B cell (primary cell): Measurements from ENCODE around the gene GDA. TPM values are rescaled to one million over a fixed set of nuclear protein-coding genes. Genes with fewer than 3 reads are reported as not detected.

ENCODE experiments used
- ATAC-seq: fragments of 200-7000 bp; cut with Tn5 transposase; one replicate; pipeline ENCODE4 v1.10.0; 2021; ENCODE audit warnings: low read depth, mild to moderate bottlenecking, moderate number of reproducible peaks, moderate library complexity
- CTCF ChIA-PET: fragments of 350-600 bp; sonication (Branson Sonifier 250); formaldehyde crosslinking; loops from one replicate; lab custom pipeline; 2021; ENCODE audit warnings: antibody characterized with exemption, inconsistent platforms; lab: Charles Lee
- POLR2A ChIA-PET: fragments of 350-600 bp; sonication (Branson Sonifier 250); formaldehyde crosslinking; loops from one replicate; lab custom pipeline; 2021; ENCODE audit warnings: antibody characterized with exemption; lab: Charles Lee
- DNase-seq: peaks from one replicate; pipeline ENCODE4 v3.0.0; 2013
- H2AFZ ChIP-seq: 2 replicates; pipeline ENCODE4 v1.6.1; 2012; ENCODE audit warnings: mild to moderate bottlenecking, low read depth, low read length; ENCODE audit not compliant: insufficient read depth, poor library complexity, severe bottlenecking
- H3K27ac ChIP-seq, 2 donors: 1 replicate in 1 of 2; 2 replicates in 1 of 2; pipeline ENCODE4 v1.5.1; 2012 to 2013; ENCODE audit warnings: low read length in 2 of 2, mild to moderate bottlenecking in 2 of 2, moderate library complexity in 1 of 2
- H3K27me3 ChIP-seq, 4 experiments: fragments of 200-600 bp in 1 of 4; sonication (generic) in 1 of 4; replicated peaks in 1 of 4; 1 replicate in 2 of 4; 2 replicates in 2 of 4; pipeline versions ENCODE4 v1.6.1 to v1.7.0; 2013 to 2016; ENCODE audit warnings: low read length in 3 of 4, mild to moderate bottlenecking in 2 of 4, mixed read lengths in 1 of 4, moderate library complexity in 1 of 4; ENCODE audit not compliant: insufficient read depth in 4 of 4, control insufficient read depth in 3 of 4; ENCODE audit errors: control extremely low read depth in 1 of 4
- H3K36me3 ChIP-seq, 2 experiments: replicated peaks in 1 of 2; 1 replicate in 1 of 2; 2 replicates in 1 of 2; pipeline versions ENCODE4 v1.6.1 to v1.7.1; 2013; ENCODE audit warnings: low read length in 1 of 2; ENCODE audit not compliant: insufficient read depth in 2 of 2, control insufficient read depth in 1 of 2; ENCODE audit errors: control extremely low read depth in 1 of 2, extremely low read depth in 1 of 2
- H3K4me1 ChIP-seq, 2 donors: fragments of 200-600 bp in 1 of 2; sonication (generic) in 1 of 2; 1 replicate in 1 of 2; 2 replicates in 1 of 2; pipeline versions ENCODE4 v1.5.1 to v1.6.1; 2013 to 2017; ENCODE audit warnings: low read length in 2 of 2; ENCODE audit not compliant: control insufficient read depth in 2 of 2, insufficient read depth in 2 of 2
- H3K4me2 ChIP-seq: replicated peaks from 2 replicates; pipeline ENCODE3; 2012; ENCODE audit warnings: mild to moderate bottlenecking, low read depth, low read length; ENCODE audit not compliant: poor library complexity, severe bottlenecking
- H3K4me3 ChIP-seq, 5 experiments: fragments of 200-600 bp in 1 of 5; sonication (generic) in 1 of 5; 1 replicate in 3 of 5; 2 replicates in 2 of 5; pipeline versions ENCODE4 v1.5.1 to v1.7.0; 2011 to 2016; ENCODE audit warnings: low read length in 4 of 5, mild to moderate bottlenecking in 4 of 5, low read depth in 2 of 5, control low read depth in 1 of 5, moderate library complexity in 1 of 5; ENCODE audit not compliant: insufficient read depth in 1 of 5; ENCODE audit errors: control extremely low read depth in 1 of 5, extremely low read depth in 1 of 5
- H3K79me2 ChIP-seq: fragments of 200-600 bp; sonication (generic); one replicate; pipeline ENCODE4 v1.6.0; 2016; ENCODE audit warnings: low read length; ENCODE audit not compliant: control insufficient read depth, insufficient read depth
- H3K9ac ChIP-seq: fragments of 200-600 bp; sonication (generic); 2 replicates; pipeline ENCODE4 v1.6.1; 2017; ENCODE audit warnings: mild to moderate bottlenecking, low read length, moderate library complexity
- H3K9me3 ChIP-seq, 3 donors: one replicate each; pipeline versions ENCODE4 v1.6.1 to v1.7.1; 2013; ENCODE audit warnings: low read length in 2 of 3; ENCODE audit not compliant: control insufficient read depth in 2 of 3, insufficient read depth in 1 of 3; ENCODE audit errors: control extremely low read depth in 1 of 3
- H4K20me1 ChIP-seq: 2 replicates; pipeline ENCODE4 v1.6.0; 2012; ENCODE audit warnings: mild to moderate bottlenecking, low read length; ENCODE audit not compliant: insufficient read depth, control insufficient read depth, poor library complexity, severe bottlenecking
- H3K27ac Mint-ChIP-seq: one replicate; pipeline ENCODE4 v1.8.0; 2021; ENCODE audit warnings: mixed read lengths
- H3K27me3 Mint-ChIP-seq: one replicate; pipeline ENCODE4 v1.8.0; 2021; ENCODE audit warnings: mixed read lengths
- H3K4me1 Mint-ChIP-seq: one replicate; pipeline ENCODE4 v1.8.0; 2021; ENCODE audit warnings: mixed read lengths
- H3K4me3 Mint-ChIP-seq: one replicate; pipeline ENCODE4 v1.8.0; 2021; ENCODE audit warnings: mixed read lengths
- H3K9me3 Mint-ChIP-seq: one replicate; pipeline ENCODE4 v1.8.0; 2022; ENCODE audit warnings: mixed read lengths; ENCODE audit not compliant: insufficient read depth
- CTCF ChIP-seq: fragments of 200-600 bp; IDR thresholded peaks from one replicate; pipeline ENCODE4 v1.8.0; 2022; ENCODE audit warnings: antibody characterized with exemption, mild to moderate bottlenecking
- EZH2 ChIP-seq: IDR thresholded peaks from 2 replicates; pipeline ENCODE4 v1.6.1; 2012; ENCODE audit warnings: borderline replicate concordance, low read depth, mild to moderate bottlenecking, moderate library complexity, low read length; ENCODE audit not compliant: insufficient read depth, poor library complexity, severe bottlenecking
- WGBS: methylation state at CpG from one replicate; pipeline ENCODE4 v1.1.5; 2013; ENCODE audit warnings: missing lambda C conversion rate; ENCODE audit not compliant: insufficient coverage; 5-methylcytosine and 5-hydroxymethylcytosine counted together
- intact Hi-C: fragments of 100-400 bp; cut with micrococcal nuclease; formaldehyde crosslinking; loops from one replicate; pipeline ENCODE4 v1.10.0; 2022
- polyA plus RNA-seq: library from polyadenylated mRNA; depleted of rRNA; stranded (reverse); fragments of >200 nt; gene quantifications from 2 replicates; pipeline ENCODE4 v1.2.3, GENCODE V29; 2012
- total RNA-seq, 2 donors: library from RNA; stranded (reverse); fragments of 120-200 nt in 1 of 2; gene quantifications; 1 replicate in 1 of 2; 2 replicates in 1 of 2; pipeline versions ENCODE4 v1.2.3 to v1.2.4, GENCODE V29; 2013 to 2022

The GDA gene
- total and polyA plus RNA-seq, 2 donors (not counting 1 experiment from before 2014, with no cell fraction given): not detected

GRCh38 chr9:72292256-72292682 lies 143.0 kb downstream of the GDA start:
- ChIA-PET POLR2A (interaction anchor here (1.0 kb wide), 1 partner anchor 73 kb away, joined by 3 read pairs; the partner anchor contains the start of gene ZFAND5), CTCF (interaction anchor here (1.0 to 8.1 kb wide), 13 partner anchors 11 to 730 kb away, joined by 3 to 102 read pairs (median 4); no protein-coding TSS in a partner anchor)
- no peaks in the 10 kb centered on the region for H3K79me2 ChIP-seq
- no peak overlapping the region for H3K27ac Mint-ChIP-seq
- H3K4me1 Mint-ChIP-seq: peaks cover 16% of the 10 kb centered on the region
- peak; percentile 56 for DNase-seq
- H2AFZ ChIP-seq: no peak overlapping the region
- intact Hi-C loops: loop anchor here (5.0 kb wide), 1 partner anchor 75 kb away; the partner anchor contains the start of gene ZFAND5
- no CpG with 5 or more reads among the region's 2 CpGs for WGBS
- H4K20me1 ChIP-seq: no peaks in the 10 kb centered on the region
- H3K9me3 ChIP-seq: peaks cover 0 to 7% (median 0%) of the 10 kb centered on the region in 3 donors
- peaks cover 7 to 19% of the 10 kb centered on the region in 2 donors for H3K4me1 ChIP-seq
- no peak overlapping the region for H3K27ac ChIP-seq
- H3K4me3 Mint-ChIP-seq: no peak overlapping the region
- H3K4me3 ChIP-seq: no peak overlapping the region
- TF ChIP-seq CTCF (peak; percentile 78), EZH2 (no peak)
- H3K9ac ChIP-seq: no peak overlapping the region
- no peaks in the 10 kb centered on the region for H3K9me3 Mint-ChIP-seq
- peak overlapping the region; percentile 36 for H3K4me2 ChIP-seq
- H3K36me3 ChIP-seq: no peaks in the 10 kb centered on the region
- peaks cover 10% of the 10 kb centered on the region for H3K27me3 Mint-ChIP-seq
- ATAC-seq: peak; percentile 31
- peaks cover 0 to 5% (median 0%) of the 10 kb centered on the region in 4 experiments for H3K27me3 ChIP-seq
